Lower leg skin (tissue), 4 donors: ENCODE measurements around the gene PKMYT1. TPM values are rescaled to one million over a fixed set of nuclear protein-coding genes. Genes with fewer than 3 reads are reported as not detected.

ENCODE experiments used
- DNase-seq, 2 donors: peaks; one replicate each; pipeline ENCODE4 v3.0.0-alpha.2; 2019; ENCODE audit warnings: low spot score in 2 of 2
- H3K4me3 ChIP-seq: fragments of 200-600 bp; sonication (generic); 2 replicates; pipeline ENCODE4 v1.5.1; 2017; ENCODE audit warnings: mild to moderate bottlenecking, low read depth; ENCODE audit not compliant: poor library complexity, severe bottlenecking
- CTCF ChIP-seq, 3 donors: fragments of 450-650 bp; IDR thresholded peaks; one replicate each; pipeline ENCODE4 v1.5.1; 2016; ENCODE audit warnings: antibody characterized with exemption in 3 of 3, mild to moderate bottlenecking in 3 of 3, moderate library complexity in 2 of 3
- POLR2A ChIP-seq, 2 donors: fragments of 450-650 bp; IDR thresholded peaks; one replicate each; pipeline ENCODE4 v1.6.1; 2016 to 2017; ENCODE audit warnings: antibody characterized with exemption in 2 of 2, mild to moderate bottlenecking in 1 of 2, moderate library complexity in 1 of 2
- WGBS, 2 donors: methylation state at CpG; one replicate each; pipeline ENCODE4 v1.1.5; 2018; 5-methylcytosine and 5-hydroxymethylcytosine counted together
- intact Hi-C: fragments of 100-400 bp; cut with DNase I; formaldehyde crosslinking; loops from one replicate; pipeline ENCODE4 v1.15.0; 2023; ENCODE audit warnings: low total_unique reads
- total RNA-seq, 4 donors: library from RNA; depleted of rRNA; stranded (reverse); fragments of >200 nt; gene quantifications; one replicate each; pipeline ENCODE4 v1.1.0, GENCODE V29; 2016

PKMYT1 gene
- total RNA-seq, 4 donors from 2014 or later: 3.0 to 7.4 (median 3.9) TPM

- DNase-seq: no peak
- H3K4me3 ChIP-seq: no peak overlapping the region
- WGBS, 2 donors: 48 to 53% methylated on average over 16 to 21 of the region's 21 CpGs
- TF ChIP-seq CTCF (IDR thresholded peaks at IDR 0.05) (no peak), POLR2A (IDR thresholded peaks at IDR 0.05) (no peak)
- intact Hi-C loops: no loop called here
These were observed 29.5 kb upstream of the PKMYT1 start for GRCh38 chr16:3009568-3010390.

DNA sequence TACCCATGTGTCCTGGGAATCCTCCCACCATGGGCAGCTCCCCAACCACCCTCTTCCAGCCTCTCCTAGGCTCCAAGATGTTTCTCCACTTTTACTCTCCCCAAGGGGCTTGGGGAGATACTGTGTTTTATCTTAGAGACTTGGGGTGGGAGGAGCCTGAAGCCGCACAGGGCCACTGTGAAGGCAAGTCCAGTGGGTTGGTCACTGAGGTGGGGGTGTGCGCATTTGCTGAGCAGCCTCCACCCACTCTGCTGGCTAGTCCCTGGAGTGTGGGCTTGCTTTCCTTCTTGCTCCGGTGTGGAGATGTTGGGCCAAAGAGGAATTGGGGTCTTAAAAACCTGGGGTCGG, 28.4 kb upstream of the PKMYT1 start:
- no peak for DNase-seq
- TF ChIP-seq CTCF (IDR thresholded peaks at IDR 0.05): no peak
- TF ChIP-seq POLR2A (IDR thresholded peaks at IDR 0.05): no peak
- WGBS, 2 donors: 45 to 87% methylated on average over 4 of the region's 4 CpGs
- intact Hi-C loops: no loop called here
- H3K4me3 ChIP-seq: no peak overlapping the region

DNA sequence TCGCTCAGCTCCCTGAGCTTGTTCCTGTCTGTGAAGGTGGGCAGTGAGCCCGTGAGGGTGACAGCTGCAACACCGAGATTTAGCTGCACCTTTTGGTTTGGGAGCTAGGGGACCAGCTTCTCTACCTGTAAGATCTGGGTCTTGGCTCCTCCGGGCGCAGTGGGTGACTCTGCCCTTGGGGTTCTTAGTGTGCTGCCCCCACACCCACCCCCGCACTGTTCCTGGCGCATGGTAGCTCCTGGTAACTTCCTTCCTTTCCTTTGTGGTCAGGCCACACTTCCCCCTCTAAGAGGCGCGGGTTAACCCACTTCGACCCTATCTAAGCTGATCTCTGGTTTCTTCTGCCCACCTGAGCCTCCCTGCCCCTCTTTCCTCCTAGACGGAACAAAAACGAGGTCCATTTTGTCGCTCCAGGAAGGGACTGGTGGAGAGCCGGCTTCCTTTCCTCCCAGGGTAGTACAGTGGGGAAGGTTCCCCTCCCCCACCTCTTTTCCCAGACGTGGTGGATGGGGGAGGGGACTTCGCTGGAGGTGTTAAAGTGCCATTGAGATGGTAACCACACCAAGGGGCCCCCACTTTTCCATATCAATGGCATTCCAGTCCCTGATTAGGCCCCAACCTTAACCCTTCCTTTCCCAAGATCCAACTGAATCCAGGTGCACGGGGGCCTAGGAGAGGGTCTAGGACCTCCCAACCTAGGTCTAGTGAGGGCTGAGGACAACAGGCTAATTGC, 27.9 kb upstream of the PKMYT1 start:
- TF ChIP-seq CTCF (IDR thresholded peaks at IDR 0.05) (no peak), POLR2A (IDR thresholded peaks at IDR 0.05) (no peak)
- 33 to 38% methylated on average over 16 to 17 of the region's 17 CpGs for WGBS, 2 donors
- intact Hi-C loops: no loop called here
- no peak overlapping the region for H3K4me3 ChIP-seq
- no peak for DNase-seq

GRCh38 chr16:3007059-3007956, 27.1 kb upstream of the PKMYT1 start:
- intact Hi-C loops: no loop called here
- TF ChIP-seq CTCF (IDR thresholded peaks at IDR 0.05) (no peak), POLR2A (IDR thresholded peaks at IDR 0.05) (no peak)
- H3K4me3 ChIP-seq: no peak overlapping the region
- no peak for DNase-seq
- WGBS, 2 donors: 57 to 63% methylated on average over 11 to 13 of the region's 13 CpGs

- TF ChIP-seq POLR2A (IDR thresholded peaks at IDR 0.05) (no peak), CTCF (IDR thresholded peaks at IDR 0.05) (no peak)
- 11% methylated on average over 25 of the region's 25 CpGs for WGBS, 2 donors
- DNase-seq: no peak
- intact Hi-C loops: no loop called here
- H3K4me3 ChIP-seq: no peak overlapping the region
These were observed 24.6 kb upstream of the PKMYT1 start for GRCh38 chr16:3004781-3005284.
